H9 (cell line): ENCODE results near the gene STAT1. TPM values are rescaled to one million over a fixed set of nuclear protein-coding genes. Genes with fewer than 3 reads are reported as not detected.

ENCODE experiments used
- DNase-seq: peaks from one replicate; pipeline ENCODE4 v3.0.0-alpha.2; 2017
- H2AFZ ChIP-seq: one replicate; pipeline ENCODE4 v1.6.1; 2013; ENCODE audit warnings: mild to moderate bottlenecking, low read length, control low read depth, moderate library complexity
- H2AK5ac ChIP-seq: 2 replicates; pipeline ENCODE4 v1.6.1; 2013; ENCODE audit warnings: low read length, control low read depth, mixed read lengths; ENCODE audit not compliant: insufficient read length
- H2BK120ac ChIP-seq: one replicate; pipeline ENCODE4 v1.6.1; 2013; ENCODE audit warnings: low read depth, mild to moderate bottlenecking, low read length, control low read depth, inconsistent platforms; ENCODE audit not compliant: poor library complexity, severe bottlenecking
- H2BK12ac ChIP-seq: 2 replicates; pipeline ENCODE4 v1.6.1; 2013; ENCODE audit warnings: low read length, control low read depth, mixed read lengths, low read depth; ENCODE audit not compliant: insufficient read length
- H2BK15ac ChIP-seq: 2 replicates; pipeline ENCODE4 v1.6.1; 2013; ENCODE audit warnings: low read depth, low read length, control low read depth
- H2BK20ac ChIP-seq: one replicate; pipeline ENCODE4 v1.6.1; 2013; ENCODE audit warnings: low read depth, mild to moderate bottlenecking, low read length, control low read depth, inconsistent platforms; ENCODE audit not compliant: poor library complexity, severe bottlenecking
- H2BK5ac ChIP-seq: 2 replicates; pipeline ENCODE4 v1.6.1; 2013; ENCODE audit warnings: low read length, control low read depth, mixed read lengths; ENCODE audit not compliant: insufficient read length
- H3K14ac ChIP-seq: 2 replicates; pipeline ENCODE4 v1.6.1; 2013; ENCODE audit warnings: low read length, control low read depth; ENCODE audit not compliant: insufficient read depth
- H3K18ac ChIP-seq: 2 replicates; pipeline ENCODE4 v1.6.1; 2013; ENCODE audit warnings: low read depth, mild to moderate bottlenecking, mixed read lengths, low read length, control low read depth; ENCODE audit not compliant: insufficient read length
- H3K23ac ChIP-seq: 2 replicates; pipeline ENCODE4 v1.6.1; 2013; ENCODE audit warnings: low read length, control low read depth, mixed read lengths, low read depth; ENCODE audit not compliant: insufficient read length
- H3K23me2 ChIP-seq: 2 replicates; pipeline ENCODE4 v1.6.1; 2013; ENCODE audit warnings: low read depth, mild to moderate bottlenecking, mixed read lengths, low read length, control low read depth; ENCODE audit not compliant: insufficient read length, poor library complexity, severe bottlenecking
- H3K27ac ChIP-seq: 2 replicates; pipeline ENCODE4 v1.5.1; 2013; ENCODE audit warnings: low read length, control low read depth, mixed read lengths, low read depth; ENCODE audit not compliant: insufficient read length
- H3K27me3 ChIP-seq: 2 replicates; pipeline ENCODE4 v1.6.1; 2013; ENCODE audit warnings: low read length, control low read depth, inconsistent platforms; ENCODE audit not compliant: insufficient read depth
- H3K4ac ChIP-seq: 2 replicates; pipeline ENCODE4 v1.6.1; 2013; ENCODE audit warnings: low read depth, mild to moderate bottlenecking, control low read depth, inconsistent platforms, low read length, moderate library complexity
- H3K4me1 ChIP-seq: 2 replicates; pipeline ENCODE4 v1.6.1; 2013; ENCODE audit warnings: low read length, control low read depth, inconsistent platforms; ENCODE audit not compliant: insufficient read depth
- H3K4me2 ChIP-seq: 2 replicates; pipeline ENCODE4 v1.6.1; 2013; ENCODE audit warnings: low read length, control low read depth, mixed read lengths; ENCODE audit not compliant: insufficient read length, insufficient read depth
- H3K56ac ChIP-seq: 2 replicates; pipeline ENCODE4 v1.6.1; 2013; ENCODE audit warnings: low read depth, mild to moderate bottlenecking, mixed read lengths, low read length, control low read depth; ENCODE audit not compliant: insufficient read length
- H3K79me1 ChIP-seq: 2 replicates; pipeline ENCODE4 v1.6.1; 2013; ENCODE audit warnings: low read depth, mild to moderate bottlenecking, moderate library complexity, low read length, control low read depth, inconsistent platforms; ENCODE audit not compliant: insufficient read depth, poor library complexity, severe bottlenecking
- H3K79me2 ChIP-seq: 2 replicates; pipeline ENCODE4 v1.6.1; 2013; ENCODE audit warnings: low read length, control low read depth, inconsistent platforms; ENCODE audit not compliant: insufficient read depth
- H3K9ac ChIP-seq: 2 replicates; pipeline ENCODE4 v1.6.1; 2013; ENCODE audit warnings: low read length, control low read depth, mixed read lengths; ENCODE audit not compliant: insufficient read length; ENCODE audit errors: extremely low read depth
- H3K9me3 ChIP-seq: one replicate; pipeline ENCODE4 v1.6.1; 2013; ENCODE audit warnings: low read depth, low read length, inconsistent platforms; ENCODE audit not compliant: control insufficient read depth
- H3T11ph ChIP-seq: one replicate; pipeline ENCODE4 v1.6.1; 2013; ENCODE audit warnings: mild to moderate bottlenecking, low read length, control low read depth, inconsistent platforms
- H4K20me1 ChIP-seq: one replicate; pipeline ENCODE4 v1.6.1; 2013; ENCODE audit not compliant: control insufficient read depth, insufficient read length, insufficient read depth
- H4K5ac ChIP-seq: 2 replicates; pipeline ENCODE4 v1.6.1; 2013; ENCODE audit warnings: low read depth, mild to moderate bottlenecking, mixed read lengths, low read length, control low read depth; ENCODE audit not compliant: insufficient read length
- H4K8ac ChIP-seq: replicated peaks from 2 replicates; pipeline ENCODE4 v1.6.1; 2013; ENCODE audit warnings: low read length, control low read depth, mixed read lengths, low read depth; ENCODE audit not compliant: insufficient read length
- H4K91ac ChIP-seq: 2 replicates; pipeline ENCODE4 v1.6.1; 2013; ENCODE audit warnings: low read depth, mild to moderate bottlenecking, moderate library complexity, mixed read lengths, low read length, control low read depth; ENCODE audit not compliant: insufficient read length
- H3K27ac Mint-ChIP-seq, 3 experiments: 2 replicates in 2 of 3; 3 replicates in 1 of 3; pipeline ENCODE4 v1.8.0; 2020 to 2021; ENCODE audit warnings: mixed read lengths in 3 of 3, mild to moderate bottlenecking in 1 of 3, moderate library complexity in 1 of 3
- H3K27me3 Mint-ChIP-seq: 2 replicates; pipeline ENCODE4 v1.8.0; 2021; ENCODE audit warnings: low read depth, mild to moderate bottlenecking, moderate library complexity, mixed read lengths
- H3K36me3 Mint-ChIP-seq, 3 experiments: 2 replicates in 2 of 3; 3 replicates in 1 of 3; pipeline ENCODE4 v1.8.0; 2020 to 2021; ENCODE audit warnings: low read depth in 3 of 3, mixed read lengths in 3 of 3; ENCODE audit not compliant: insufficient read depth in 1 of 3
- H3K4me1 Mint-ChIP-seq, 2 experiments: 2 replicates each; pipeline ENCODE4 v1.8.0; 2020; ENCODE audit warnings: mixed read lengths in 2 of 2
- H3K4me3 Mint-ChIP-seq, 2 experiments: 2 replicates in 1 of 2; 3 replicates in 1 of 2; pipeline ENCODE4 v1.8.0; 2020 to 2021; ENCODE audit warnings: mild to moderate bottlenecking in 2 of 2, mixed read lengths in 2 of 2, moderate library complexity in 1 of 2
- H3K9me3 Mint-ChIP-seq, 2 experiments: 2 replicates in 1 of 2; 3 replicates in 1 of 2; pipeline ENCODE4 v1.8.0; 2020; ENCODE audit warnings: mild to moderate bottlenecking in 2 of 2, mixed read lengths in 2 of 2, moderate library complexity in 1 of 2
- CTCF ChIP-seq: fragments of 200-600 bp; sonication (generic); conservative IDR thresholded peaks from 3 replicates; pipeline ENCODE4 v1.8.0; 2021; ENCODE audit warnings: antibody characterized with exemption, mild to moderate bottlenecking
- WGBS: extraction: QIAGEN DNeasy Blood & Tissue Kit; methylation state at CpG from one replicate; pipeline ENCODE4 v1.1.7; 2013; ENCODE audit warnings: missing lambda C conversion rate, low lambda C conversion rate, mixed read lengths; ENCODE audit not compliant: insufficient read length; ENCODE audit errors: extremely low coverage; 5-methylcytosine and 5-hydroxymethylcytosine counted together
- total RNA-seq: library from RNA; stranded (reverse); gene quantifications from 2 replicates; pipeline ENCODE4 v1.2.1, GENCODE V29; 2021

Gene STAT1
- total RNA-seq, 1 experiment from 2014 or later = 48.1 TPM

GRCh38 chr2:190947711-190948251 is 66.2 kb downstream of the STAT1 start:
- no peak overlapping the region for H3K4me3 Mint-ChIP-seq
- no peaks in the 10 kb centered on the region for H3K27me3 Mint-ChIP-seq
- no peak for DNase-seq
- Histone ChIP-seq H3K4me2 (no peak overlapping the region), H3K56ac (no peak overlapping the region), H2BK120ac (no peak overlapping the region), H3K27ac (no peak overlapping the region), H3K79me2 (no peaks in the 10 kb centered on the region), H3K9me3 (no peaks in the 10 kb centered on the region), H3K18ac (no peak overlapping the region), H3K27me3 (no peaks in the 10 kb centered on the region), H3K9ac (no peak overlapping the region), H2BK12ac (no peak overlapping the region), H2AK5ac (no peak overlapping the region), H4K20me1 (no peaks in the 10 kb centered on the region), H3T11ph (no peak overlapping the region), H2BK15ac (no peak overlapping the region), H3K4me1 (no peaks in the 10 kb centered on the region; the same call in 1 of the 2 replicates), H3K79me1 (no peaks in the 10 kb centered on the region), H4K91ac (no peak overlapping the region), H4K8ac (no peak overlapping the region), H3K4ac (no peak overlapping the region), H4K5ac (no peak overlapping the region), H2AFZ (no peak overlapping the region), H2BK20ac (no peak overlapping the region), H3K23ac (no peak overlapping the region), H3K14ac (no peak overlapping the region), H2BK5ac (no peak overlapping the region), H3K23me2 (no peaks in the 10 kb centered on the region)
- H3K27ac Mint-ChIP-seq = no peak overlapping the region; a peak in 1 of 7 replicates
- H3K4me1 Mint-ChIP-seq = peaks cover 8 to 9% of the 10 kb centered on the region in 2 experiments
- TF ChIP-seq CTCF = no peak
- H3K9me3 Mint-ChIP-seq = no peaks in the 10 kb centered on the region
- WGBS = no CpG with 5 or more reads among the region's 2 CpGs
- H3K36me3 Mint-ChIP-seq = no peaks in the 10 kb centered on the region; a peak in 1 of 7 replicates
